ENCODE data around the gene IL22RA2. TPM values are rescaled to one million over a fixed set of nuclear protein-coding genes. Genes with fewer than 3 reads are reported as not detected.
A peak's percentile ranks its signal among the peaks of the same experiment; 100 is the strongest.

IL22RA2 gene
- total RNA-seq, 1 donor from 2014 or later, result not detected

- no peak overlapping the region for H3K4me3 ChIP-seq (ENCODE audit: low read depth, low read length)
- no peak for DNase-seq (ENCODE audit: low read depth)
- TF ChIP-seq CTCF (conservative IDR thresholded peaks at IDR 0.05; ENCODE audit: low read depth, low read length), result no peak
Measured at GRCh38 chr6:137166247-137167098, 7.0 kb downstream of the IL22RA2 start.

DNA sequence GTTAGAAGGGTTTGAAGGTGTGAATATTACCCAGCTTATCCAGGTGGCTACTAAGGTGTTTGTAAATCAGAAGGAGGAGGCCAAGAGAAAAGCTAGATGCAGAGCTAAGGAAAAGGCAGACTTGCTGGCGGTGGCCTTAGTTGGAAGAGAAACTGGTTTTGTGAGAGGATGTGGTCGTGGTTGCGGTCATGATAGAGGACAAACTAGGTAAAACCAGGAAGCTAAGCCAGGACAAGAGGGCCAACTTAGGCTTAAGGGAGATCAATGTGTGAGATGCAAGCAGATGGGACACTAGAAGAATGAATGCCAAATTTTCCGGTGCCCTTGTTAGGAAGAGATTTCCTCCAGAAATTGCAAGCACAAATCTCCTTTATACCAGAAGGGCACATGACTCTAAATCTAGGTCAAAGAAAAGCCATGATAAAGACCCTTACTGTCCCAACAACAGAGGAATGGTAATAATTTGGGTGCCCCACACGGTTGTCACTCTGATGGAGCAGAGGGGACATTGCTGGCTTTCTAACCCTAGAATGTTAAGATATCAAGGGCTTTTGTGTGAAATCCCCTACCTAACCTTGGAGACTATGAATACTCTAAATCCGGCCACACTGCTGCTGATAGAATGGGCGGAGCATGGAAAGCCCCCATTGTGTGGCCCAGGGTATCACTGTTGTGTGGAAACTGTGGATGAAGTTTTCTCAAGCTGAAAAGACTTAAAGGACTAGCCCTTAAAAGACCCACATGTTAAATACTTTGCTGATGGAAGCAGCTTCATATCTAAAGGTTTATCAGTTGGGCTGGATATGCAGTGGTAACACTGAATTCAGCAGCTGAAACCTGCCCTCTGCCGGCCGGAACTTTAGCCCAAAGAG, 7.8 kb downstream of the IL22RA2 start:
- peak; percentile 45 for TF ChIP-seq CTCF (conservative IDR thresholded peaks at IDR 0.05; ENCODE audit: low read depth, low read length)
- no peak overlapping the region for H3K4me3 ChIP-seq (ENCODE audit: low read depth, low read length)
- DNase-seq (ENCODE audit: low read depth), result no peak

DNA sequence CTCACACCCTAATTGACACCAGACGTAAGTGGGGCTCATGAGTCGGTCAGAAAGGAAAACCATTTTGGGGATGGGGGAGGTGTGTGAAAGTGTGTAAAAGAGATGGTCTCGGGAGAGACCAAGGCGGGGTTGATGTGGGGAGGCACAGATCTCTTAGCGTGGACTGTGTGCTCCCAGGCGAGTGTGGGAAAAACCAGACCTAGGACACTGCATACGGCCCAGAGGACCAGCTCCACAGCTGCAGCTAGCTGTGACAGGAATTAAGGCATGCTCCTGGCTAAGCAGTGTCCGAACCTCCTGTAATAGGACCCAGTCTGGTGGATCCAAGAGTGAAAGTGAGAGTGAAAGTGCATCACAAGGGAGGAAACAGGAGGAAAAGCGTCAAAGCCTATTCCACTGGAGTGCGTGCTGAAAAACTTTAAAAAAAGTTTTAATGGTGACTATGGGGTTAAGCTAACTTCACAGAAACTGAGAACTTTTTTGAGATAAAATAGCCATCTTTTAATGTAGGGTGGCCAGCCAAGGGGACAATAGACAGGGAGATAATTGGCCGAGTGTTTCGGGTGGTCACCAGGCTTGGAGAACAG, 9.6 kb downstream of the IL22RA2 start:
- no peak for TF ChIP-seq CTCF (conservative IDR thresholded peaks at IDR 0.05; ENCODE audit: low read depth, low read length)
- no peak for DNase-seq (ENCODE audit: low read depth)
- H3K4me3 ChIP-seq (ENCODE audit: low read depth, low read length), result no peak overlapping the region

GRCh38 chr6:137162692-137163306, 10.6 kb downstream of the IL22RA2 start:
- no peak overlapping the region for H3K4me3 ChIP-seq (ENCODE audit: low read depth, low read length)

DNA sequence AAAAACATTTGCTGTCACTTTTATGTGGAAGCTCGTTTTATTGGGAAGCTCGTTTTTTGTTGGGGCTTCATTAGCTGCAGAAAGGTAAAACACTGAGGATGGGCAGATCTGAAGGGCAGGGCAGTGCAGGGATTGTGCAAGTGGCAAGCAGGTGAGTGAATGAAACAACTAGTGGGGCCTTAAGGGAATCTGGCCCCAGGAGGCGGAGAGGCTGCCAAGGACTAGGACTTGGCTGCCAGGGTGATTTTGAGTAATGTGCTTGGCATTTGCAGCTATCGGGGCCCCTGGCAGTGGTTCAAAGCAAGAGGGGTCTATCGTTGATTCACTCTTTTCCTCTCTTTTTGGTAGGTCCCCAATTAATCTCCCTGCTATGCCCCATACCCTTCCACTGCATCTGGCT, 11.5 kb downstream of the IL22RA2 start:
- no peak for TF ChIP-seq CTCF (conservative IDR thresholded peaks at IDR 0.05; ENCODE audit: low read depth, low read length)
- no peak overlapping the region for H3K4me3 ChIP-seq (ENCODE audit: low read depth, low read length)
- no peak for DNase-seq (ENCODE audit: low read depth)

More at GRCh38 chr6:137162692-137163306, 10.6 kb downstream of the IL22RA2 start:
- no peak for DNase-seq (ENCODE audit: low read depth)
- TF ChIP-seq CTCF (conservative IDR thresholded peaks at IDR 0.05; ENCODE audit: low read depth, low read length), result no peak

DNA sequence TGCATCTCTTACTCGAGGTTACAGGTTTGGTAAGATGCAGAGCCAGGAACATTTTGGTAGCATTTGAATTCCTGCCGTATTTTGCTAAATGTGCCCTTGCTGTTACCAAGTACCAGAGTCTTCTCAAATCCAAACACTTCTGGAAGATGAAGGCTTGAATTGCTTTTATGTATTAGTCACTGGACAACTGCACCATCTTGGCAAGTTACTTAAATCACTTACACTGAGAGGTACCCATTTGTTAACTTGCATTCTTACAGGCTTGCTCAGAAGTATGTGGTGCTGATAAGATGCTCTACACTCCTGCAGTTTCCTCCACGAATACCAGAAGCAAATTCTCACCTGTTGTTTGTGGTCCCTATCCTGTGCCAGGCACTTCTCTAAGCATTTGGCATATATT, 12.7 kb downstream of the IL22RA2 start:
- H3K4me3 ChIP-seq (ENCODE audit: low read depth, low read length), result no peak overlapping the region
- DNase-seq (ENCODE audit: low read depth), result no peak
- no peak for TF ChIP-seq CTCF (conservative IDR thresholded peaks at IDR 0.05; ENCODE audit: low read depth, low read length)
